Measurements from ENCODE around the gene OR52I2.

GRCh38 chr11:4636136-4636535 is 54.6 kb downstream of the OR52I2 start:
- TF ChIP-seq CTCF (IDR thresholded peaks at IDR 0.05) (no peak), EP300 (IDR thresholded peaks at IDR 0.05) (no peak), POLR2A (IDR thresholded peaks at IDR 0.05) (no peak)
